K562 (cell line): ENCODE results near the gene ARMC12. TPM values are rescaled to one million over a fixed set of nuclear protein-coding genes. Genes with fewer than 3 reads are reported as not detected.

Experiments used
- ATAC-seq: fragments of 200-7000 bp; cut with Tn5 transposase; 3 replicates; pipeline ENCODE4 v1.9.1; 2020; ENCODE audit warnings: moderate library complexity
- BruUV-seq: library from RNA; stranded (reverse); fragments of 400-500 nt; replicated peaks from 2 replicates; lab custom pipeline; 2021; lab: Mats Ljungman, UMichigan
- CTCF ChIA-PET: fragments of 300-600 bp; formaldehyde crosslinking; extraction: SDS; loops from one replicate; lab custom pipeline; 2021; ENCODE audit warnings: low intra/inter-chr PET ratio; lab: Yijun Ruan, JAX
- POLR2A ChIA-PET: fragments of 300-600, 350-650 bp; sonication (Branson Sonifier 250); formaldehyde crosslinking; extraction: SDS; loops from one replicate; lab custom pipeline; 2021; ENCODE audit warnings: antibody characterized with exemption, inconsistent platforms; lab: Yijun Ruan, JAX
- DNase-seq, 4 experiments: peaks; one replicate each; pipeline versions ENCODE4 v3.0.0 to v3.0.0-alpha.2; 2011 to 2018; ENCODE audit warnings: low spot score in 3 of 4, mixed read lengths in 3 of 4; ENCODE audit errors: extremely low read depth in 1 of 4
- FAIRE-seq: peaks from 2 replicates; lab custom pipeline; 2011; peaks lifted over from hg19 to GRCh38; lab: Jason Lieb, UNC
- H2AFZ ChIP-seq: 2 replicates; pipeline ENCODE4 v1.6.0; 2011; ENCODE audit warnings: low read depth, low read length, control low read depth, inconsistent platforms
- H3K27ac ChIP-seq: fragments of 200-600 bp; 3 replicates; pipeline ENCODE4 v1.8.0; 2011; ENCODE audit warnings: low read depth, mild to moderate bottlenecking, control low read depth, inconsistent platforms, low read length, moderate library complexity, mixed read lengths; ENCODE audit errors: extremely low read depth
- H3K27me3 ChIP-seq, 2 experiments: fragments of 300-600 bp in 1 of 2; 2 replicates in 1 of 2; 3 replicates in 1 of 2; pipeline versions ENCODE4 v1.6.0 to v1.8.0; 2011; ENCODE audit warnings: inconsistent platforms in 2 of 2, low read length in 2 of 2, mild to moderate bottlenecking in 1 of 2, mixed read lengths in 1 of 2, moderate library complexity in 1 of 2; ENCODE audit not compliant: control insufficient read depth in 2 of 2, insufficient read depth in 2 of 2
- H3K36me3 ChIP-seq: fragments of 300-600 bp; 3 replicates; pipeline ENCODE4 v1.8.0; 2011; ENCODE audit warnings: mild to moderate bottlenecking, low read length, inconsistent platforms; ENCODE audit not compliant: control insufficient read depth, insufficient read depth
- H3K4me1 ChIP-seq, 2 experiments: fragments of 200-600 bp in 1 of 2; replicated peaks in 1 of 2; 2 replicates in 1 of 2; 3 replicates in 1 of 2; pipeline versions ENCODE4 v1.5.1 to v1.8.0; 2011; ENCODE audit warnings: inconsistent platforms in 2 of 2, low read length in 2 of 2, mild to moderate bottlenecking in 1 of 2, mixed read lengths in 1 of 2, moderate library complexity in 1 of 2; ENCODE audit not compliant: control insufficient read depth in 2 of 2, insufficient read depth in 2 of 2
- H3K4me2 ChIP-seq: 2 replicates; pipeline ENCODE4 v1.6.1; 2011; ENCODE audit warnings: low read length, control low read depth, inconsistent platforms, mixed read lengths; ENCODE audit not compliant: insufficient read depth
- H3K4me3 ChIP-seq: fragments of 200-600 bp; sonication (generic), shearing (Covaris generic); 2 replicates; pipeline ENCODE4 v1.5.1; 2016; ENCODE audit warnings: control low read depth, inconsistent platforms
- H3K79me2 ChIP-seq: fragments of 200-600 bp; 3 replicates; pipeline ENCODE4 v1.8.0; 2011; ENCODE audit warnings: low read length, inconsistent platforms; ENCODE audit not compliant: control insufficient read depth, insufficient read depth
- H3K9ac ChIP-seq, 2 experiments: 2 replicates each; pipeline versions ENCODE4 v1.6.0 to v1.6.1; 2011; ENCODE audit warnings: low read depth in 2 of 2, low read length in 2 of 2, control low read depth in 1 of 2, inconsistent platforms in 1 of 2, mild to moderate bottlenecking in 1 of 2, mixed read lengths in 1 of 2; ENCODE audit not compliant: insufficient read depth in 1 of 2
- H3K9me1 ChIP-seq: one replicate; pipeline ENCODE4 v1.6.0; 2011; ENCODE audit warnings: inconsistent platforms, mild to moderate bottlenecking, low read length, moderate library complexity; ENCODE audit not compliant: control insufficient read depth, insufficient read depth
- H3K9me3 ChIP-seq: replicated peaks from 2 replicates; pipeline ENCODE4 v1.5.1; 2011; ENCODE audit warnings: low read depth, low read length, inconsistent platforms; ENCODE audit not compliant: control insufficient read depth, insufficient read depth
- H4K20me1 ChIP-seq: replicated peaks from 2 replicates; pipeline ENCODE4 v1.6.1; 2011; ENCODE audit warnings: low read length, inconsistent platforms, mixed read lengths; ENCODE audit not compliant: control insufficient read depth, insufficient read depth
- ATF4 ChIP-seq: fragments of 450-650 bp; formaldehyde crosslinking; IDR thresholded peaks from 2 replicates; pipeline ENCODE4 v1.4.0; 2022; ENCODE audit warnings: mild to moderate bottlenecking, moderate library complexity
- CBX3 ChIP-seq, 2 experiments: IDR thresholded peaks; 1 replicate in 1 of 2; 2 replicates in 1 of 2; pipeline ENCODE4 v1.6.1; 2012; ENCODE audit warnings: inconsistent platforms in 2 of 2, low read length in 2 of 2, borderline replicate concordance in 1 of 2, control low read depth in 1 of 2
- HMBOX1 ChIP-seq: sonication (generic); IDR thresholded peaks from 2 replicates; pipeline ENCODE4 v1.6.1; 2016
- NFE2 ChIP-seq: IDR thresholded peaks from 2 replicates; pipeline ENCODE4 v1.6.1; 2014; ENCODE audit warnings: antibody characterized with exemption, low read depth
- RBM25 ChIP-seq: fragments of 200-400 bp; formaldehyde crosslinking; IDR thresholded peaks from 2 replicates; pipeline ENCODE4 v1.6.1; 2018; ENCODE audit warnings: low read length, low read depth, moderate library complexity; ENCODE audit not compliant: severe bottlenecking
- ZBTB34 ChIP-seq: fragments of 250-450 bp; sonication (Bioruptor Pico); IDR thresholded peaks from 2 replicates; pipeline ENCODE4 v1.8.0; 2021; ENCODE audit warnings: mild to moderate bottlenecking, moderate library complexity
- ZNF407 ChIP-seq: fragments of 450-650 bp; IDR thresholded peaks from 2 replicates; pipeline ENCODE4 v1.6.1; 2016; ENCODE audit warnings: low read depth
- WGBS: fragments of 100-300 bp; shearing (Covaris generic); methylation state at CpG from one replicate; pipeline ENCODE4 v1.1.6; 2016; ENCODE audit warnings: low coverage, mixed read lengths; ENCODE audit not compliant: insufficient coverage; ENCODE audit errors: missing lambda C conversion rate; 5-methylcytosine and 5-hydroxymethylcytosine counted together
- in situ Hi-C: fragments of 300-500 bp; cut with MboI; formaldehyde crosslinking; loops from 4 replicates; pipeline ENCODE4 v1.15.0; 2018; ENCODE audit warnings: inconsistent platforms, mixed read lengths
- intact Hi-C: fragments of 100-400 bp; cut with micrococcal nuclease; formaldehyde crosslinking; loops from 2 replicates; pipeline ENCODE4 v1.14.2; 2022
- polyA plus RNA-seq, 8 experiments: library from polyadenylated mRNA; depleted of rRNA in 4 of 8; stranded (reverse) in 5 of 8; unstranded in 3 of 8; fragments of >200 nt; fragmentation: Nextera tagmentation in 2 of 8; fragmentation: Illumina TruSeq in 1 of 8; extraction: Ambion mirVana in 2 of 8; extraction: Trizol in 1 of 8; gene quantifications; 2 replicates each; pipeline versions ENCODE4 v1.2.1 to v1.2.3, GENCODE V29; 2011 to 2014; ENCODE audit warnings: inconsistent platforms in 1 of 8, missing spikeins in 1 of 8
- total RNA-seq, 7 experiments: library from RNA; depleted of rRNA in 6 of 7; stranded (reverse); fragments of >200 nt in 6 of 7; fragmentation: Illumina TruSeq in 2 of 7; extraction: Trizol in 2 of 7; gene quantifications; 2 replicates each; pipeline versions ENCODE4 v1.2.1 to v1.2.3, GENCODE V29; 2011 to 2021; ENCODE audit warnings: low replicate concordance in 1 of 7

The ARMC12 gene
- total and polyA plus RNA-seq, 9 of the 15 experiments (the other 6 are each of a cell fraction or from before 2014, with no cell fraction given) = 0.09 to 0.58 (median 0.31) TPM; not detected in 3

GRCh38 chr6:35746516-35746915, 9.7 kb downstream of the ARMC12 start (continued):
- no peak for TF ChIP-seq ZBTB34 (CRISPR knock-in tag)

- intact Hi-C loops = no loop called here
- peaks cover 40 to 59% of the 10 kb centered on the region in 2 experiments for H3K27me3 ChIP-seq
- no peaks in the 10 kb centered on the region for H3K4me1 ChIP-seq
- H3K79me2 ChIP-seq = no peaks in the 10 kb centered on the region
- peaks cover 10% of the 10 kb centered on the region for H3K9me3 ChIP-seq
- no peak overlapping the region for H3K9ac ChIP-seq
- no peak for FAIRE-seq
- H3K4me2 ChIP-seq = no peak overlapping the region
- no peak overlapping the region for H2AFZ ChIP-seq
- ChIA-PET POLR2A (no interaction called here), CTCF (no interaction called here)
- no peak overlapping the region for H3K27ac ChIP-seq
- TF ChIP-seq CBX3 (IDR thresholded peaks at IDR 0.05; ENCODE audit: borderline replicate concordance in 1 of 2, low read length in 2 of 2) (peak in 1 of 2 experiments; percentile 29; a peak in 1 of 3 replicates), RBM25 (peak; percentile 68), ZNF407 (no peak), ATF4 (CRISPR knock-in tag) (no peak), NFE2 (no peak), HMBOX1 (no peak)
- no peak overlapping the region for H3K4me3 ChIP-seq
- in situ Hi-C loops = no loop called here
- no peaks in the 10 kb centered on the region for H3K36me3 ChIP-seq
- ATAC-seq = no peak
- WGBS = 0% methylated on average over 1 of the region's 1 CpG
- BruUV-seq = no TSS peak
- H4K20me1 ChIP-seq = no peaks in the 10 kb centered on the region
- H3K9me1 ChIP-seq = no peaks in the 10 kb centered on the region
- no peak for DNase-seq
Measured at GRCh38 chr6:35747877-35748276, 11.0 kb downstream of the ARMC12 start.
